BLaER1 treated with 17β-estradiol and CSF1 and Interleukin-3, amounts not matched to agents 10 nM and 100 nM (cell line): ENCODE results near the gene UBE2L6.

ENCODE experiments used
- H3K27ac ChIP-seq, 11 experiments: shearing (Covaris generic); formaldehyde crosslinking; 2 replicates each; pipeline ENCODE4 v1.8.1; 2022
- H3K27me3 ChIP-seq, 11 experiments: shearing (Covaris generic); formaldehyde crosslinking; 2 replicates each; pipeline ENCODE4 v1.8.1; 2022
- H3K36me3 ChIP-seq, 11 experiments: shearing (Covaris generic); formaldehyde crosslinking; 2 replicates each; pipeline ENCODE4 v1.8.1; 2022
- H3K4me1 ChIP-seq, 10 experiments: shearing (Covaris generic); formaldehyde crosslinking; 2 replicates each; pipeline ENCODE4 v1.8.1; 2022
- H3K4me2 ChIP-seq, 11 experiments: shearing (Covaris generic); formaldehyde crosslinking; 2 replicates each; pipeline ENCODE4 v1.8.1; 2022
- H3K4me3 ChIP-seq, 10 experiments: shearing (Covaris generic); formaldehyde crosslinking; 2 replicates each; pipeline ENCODE4 v1.8.1; 2022
- H3K9ac ChIP-seq, 11 experiments: shearing (Covaris generic); formaldehyde crosslinking; 2 replicates each; pipeline ENCODE4 v1.8.1; 2022
- H3K9me3 ChIP-seq, 11 experiments: shearing (Covaris generic); formaldehyde crosslinking; replicated peaks in 1 of 11; 2 replicates each; pipeline ENCODE4 v1.8.1; 2022
- H4K20me1 ChIP-seq, 11 experiments: shearing (Covaris generic); formaldehyde crosslinking; 2 replicates each; pipeline ENCODE4 v1.8.1; 2022
- Cebpa-rat ChIP-seq, 11 experiments: shearing (Covaris generic); IDR thresholded peaks; 2 replicates each; pipeline ENCODE4 v1.8.1; 2022

The UBE2L6 gene

DNA sequence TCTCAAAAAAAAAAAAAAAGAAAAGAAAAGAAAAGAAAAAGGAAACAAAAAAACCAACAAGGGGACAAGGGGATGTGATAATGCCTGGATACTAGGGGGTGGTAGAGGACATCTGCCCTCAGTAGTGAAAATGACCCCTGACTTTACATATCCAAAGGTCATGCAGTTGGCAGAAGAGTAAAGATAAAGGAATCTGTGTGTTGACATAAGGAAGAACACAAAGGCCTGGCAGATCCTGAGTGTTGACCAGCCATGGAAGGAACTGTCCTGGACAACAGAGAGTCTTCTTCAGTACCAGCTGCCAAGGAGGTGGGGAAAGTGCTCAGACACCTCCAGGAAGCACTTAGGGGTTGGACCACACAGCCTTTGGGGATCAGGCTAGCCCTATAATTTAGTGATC lies 64.6 kb downstream of the UBE2L6 start:
- Histone ChIP-seq H3K4me2 (no peak overlapping the region), H3K4me3 (no peak overlapping the region), H3K9me3 (no peaks in the 10 kb centered on the region), H4K20me1 (peaks cover 0 to 77% (median 37%) of the 10 kb centered on the region in 11 experiments; a peak in 15 of 22 replicates), H3K27me3 (no peaks in the 10 kb centered on the region), H3K36me3 (peaks cover 25 to 95% (median 84%) of the 10 kb centered on the region in 11 experiments; a peak in 21 of 22 replicates), H3K4me1 (peaks cover 13 to 25% (median 19%) of the 10 kb centered on the region in 10 experiments), H3K9ac (no peak overlapping the region), H3K27ac (no peak overlapping the region)
- no peak for TF ChIP-seq Cebpa-rat (IDR thresholded peaks at IDR 0.05)

DNA sequence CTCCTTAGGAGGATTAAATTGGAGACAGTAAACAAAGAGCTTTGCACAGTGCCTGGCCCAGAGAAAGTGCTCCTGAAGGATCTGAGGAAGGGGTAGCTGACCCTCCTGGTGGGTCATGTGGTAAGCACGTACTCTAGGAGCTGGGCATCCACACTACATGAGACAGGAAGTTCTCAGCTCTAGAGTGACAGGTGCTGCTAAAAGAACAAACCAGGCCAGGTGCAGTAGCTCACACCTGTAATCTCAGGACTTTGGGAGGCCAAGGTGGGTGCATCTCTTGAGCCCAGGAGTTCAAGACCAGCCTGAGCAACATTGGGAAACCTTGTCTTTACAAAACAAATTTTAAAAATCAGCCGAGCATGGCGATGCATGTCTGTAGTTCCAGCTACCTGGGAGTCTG lies 65.1 kb downstream of the UBE2L6 start:
- H4K20me1 ChIP-seq: peaks cover 0 to 74% (median 37%) of the 10 kb centered on the region in 11 experiments; a peak in 15 of 22 replicates
- peaks cover 13 to 25% (median 19%) of the 10 kb centered on the region in 10 experiments for H3K4me1 ChIP-seq
- no peak overlapping the region for H3K4me3 ChIP-seq
- H3K36me3 ChIP-seq: peaks cover 30 to 95% (median 84%) of the 10 kb centered on the region in 11 experiments
- no peak for TF ChIP-seq Cebpa-rat (IDR thresholded peaks at IDR 0.05)
- no peaks in the 10 kb centered on the region for H3K9me3 ChIP-seq
- no peaks in the 10 kb centered on the region for H3K27me3 ChIP-seq
- H3K9ac ChIP-seq: no peak overlapping the region
- H3K27ac ChIP-seq: no peak overlapping the region
- H3K4me2 ChIP-seq: no peak overlapping the region

DNA sequence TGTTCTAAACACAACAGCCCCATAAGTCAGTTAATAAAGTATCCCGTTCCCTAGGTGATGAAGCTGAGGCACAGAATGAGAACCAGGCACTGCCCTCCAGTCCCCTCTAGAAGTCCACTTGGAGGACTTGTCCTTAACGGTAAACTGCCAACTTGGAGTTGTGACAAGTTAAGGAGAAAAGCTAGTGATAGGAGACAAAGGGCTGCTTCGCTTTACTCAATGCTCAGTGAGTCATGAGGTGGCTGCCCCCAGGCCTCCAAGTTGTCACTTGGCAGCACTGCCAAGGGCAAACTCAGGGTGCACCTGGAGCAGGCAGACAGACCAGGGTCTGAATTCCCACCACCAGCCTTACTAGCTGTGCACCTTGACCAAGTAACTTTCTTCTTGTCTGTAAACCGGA lies 65.5 kb downstream of the UBE2L6 start:
- Histone ChIP-seq H3K4me3 (no peak overlapping the region), H4K20me1 (peaks cover 0 to 72% (median 37%) of the 10 kb centered on the region in 11 experiments; a peak in 15 of 22 replicates), H3K4me2 (no peak overlapping the region), H3K9ac (no peak overlapping the region), H3K4me1 (peaks cover 13 to 25% (median 19%) of the 10 kb centered on the region in 10 experiments), H3K36me3 (peaks cover 34 to 95% (median 84%) of the 10 kb centered on the region in 11 experiments), H3K9me3 (no peaks in the 10 kb centered on the region), H3K27ac (no peak overlapping the region), H3K27me3 (no peaks in the 10 kb centered on the region)
- no peak for TF ChIP-seq Cebpa-rat (IDR thresholded peaks at IDR 0.05)
